A549 (cell line): ENCODE results near the gene MT1A. TPM values are rescaled to one million over a fixed set of nuclear protein-coding genes. Genes with fewer than 3 reads are reported as not detected.

ENCODE experiments used
- ATAC-seq, 2 experiments: fragments of 200-7000 bp in 1 of 2; fragments of >200 bp in 1 of 2; cut with Nextera tagmentation in 1 of 2; cut with Tn5 transposase in 1 of 2; 3 replicates each; pipeline versions ENCODE4 v1.8.0 to v1.9.1; 2018 to 2020; ENCODE audit warnings: mild to moderate bottlenecking in 1 of 2, moderate library complexity in 1 of 2
- CTCF ChIA-PET: fragments of 300-600 bp; sonication (Branson Sonifier 250); formaldehyde crosslinking; extraction: SDS; loops from one replicate; lab custom pipeline; 2021; ENCODE audit warnings: antibody characterized with exemption, inconsistent platforms; lab: Yijun Ruan, JAX
- POLR2A ChIA-PET: fragments of 350-600 bp; formaldehyde crosslinking; extraction: SDS; loops from one replicate; lab custom pipeline; 2021; ENCODE audit warnings: antibody characterized with exemption, inconsistent platforms; lab: Yijun Ruan, JAX
- DNase-seq, 2 experiments: peaks; one replicate each; pipeline versions ENCODE4 v3.0.0 to v3.0.0-alpha.2; 2011 to 2016; ENCODE audit warnings: low read depth in 1 of 2, low spot score in 1 of 2
- FAIRE-seq: peaks from 2 replicates; lab custom pipeline; 2011; peaks lifted over from hg19 to GRCh38; lab: Jason Lieb, UNC
- H3K27ac ChIP-seq, 2 experiments: fragments of >200 bp; sonication (Bioruptor Twin); formaldehyde crosslinking; 3 replicates each; pipeline ENCODE4 v1.5.1; 2016 to 2017
- H3K4me1 ChIP-seq: fragments of >200 bp; sonication (Bioruptor Twin); formaldehyde crosslinking; 3 replicates; pipeline ENCODE4 v1.6.1; 2016
- H3K4me2 ChIP-seq: fragments of >200 bp; sonication (Bioruptor Twin); formaldehyde crosslinking; 3 replicates; pipeline ENCODE4 v1.6.1; 2016
- H3K4me3 ChIP-seq: fragments of >200 bp; sonication (Bioruptor Twin); formaldehyde crosslinking; 3 replicates; pipeline ENCODE4 v1.5.1; 2016
- H3K9me3 ChIP-seq: fragments of >200 bp; sonication (Bioruptor Twin); formaldehyde crosslinking; 3 replicates; pipeline ENCODE4 v1.6.1; 2016
- ATOH8 ChIP-seq: fragments of 250-450 bp; sonication (Bioruptor Pico); IDR thresholded peaks from 2 replicates; pipeline ENCODE4 v1.5.0; 2020; ENCODE audit warnings: low read depth, mild to moderate bottlenecking, moderate library complexity
- CHD4 ChIP-seq: fragments of 200-600 bp; sonication (generic); IDR thresholded peaks from 2 replicates; pipeline ENCODE4 v1.6.1; 2016; ENCODE audit warnings: antibody characterized with exemption, mild to moderate bottlenecking, borderline replicate concordance
- EP300 ChIP-seq, 2 experiments: fragments of >200 bp; sonication (Bioruptor Twin); formaldehyde crosslinking; IDR thresholded peaks; 2 replicates in 1 of 2; 3 replicates in 1 of 2; pipeline ENCODE4 v1.6.1; 2016 to 2017
- FOSL2 ChIP-seq, 2 experiments: fragments of 450-650 bp in 1 of 2; fragments of >200 bp in 1 of 2; sonication (Bioruptor Twin) in 1 of 2; formaldehyde crosslinking; IDR thresholded peaks; 2 replicates each; pipeline versions ENCODE4 v1.5.0 to v1.6.1; 2016 to 2020; ENCODE audit warnings: mild to moderate bottlenecking in 1 of 2, moderate library complexity in 1 of 2
- FOXS1 ChIP-seq: fragments of 250-450 bp; sonication (Bioruptor Pico); IDR thresholded peaks from 2 replicates; pipeline ENCODE4 v1.5.0; 2020; ENCODE audit warnings: mild to moderate bottlenecking, moderate library complexity
- GATA3 ChIP-seq: IDR thresholded peaks from 2 replicates; pipeline ENCODE4 v1.6.1; 2012; ENCODE audit warnings: borderline replicate concordance
- HES2 ChIP-seq: fragments of >200 bp; sonication (Bioruptor Twin); formaldehyde crosslinking; IDR thresholded peaks from 2 replicates; pipeline ENCODE4 v1.6.1; 2016
- HOXA7 ChIP-seq: fragments of 250-450 bp; sonication (Bioruptor Pico); IDR thresholded peaks from 2 replicates; pipeline ENCODE4 v1.5.0; 2020; ENCODE audit warnings: mild to moderate bottlenecking, moderate library complexity
- JUN ChIP-seq, 2 experiments: fragments of >200 bp; sonication (Bioruptor Twin); formaldehyde crosslinking; IDR thresholded peaks; 2 replicates in 1 of 2; 3 replicates in 1 of 2; pipeline ENCODE4 v1.6.1; 2016 to 2017
- JUNB ChIP-seq: fragments of >200 bp; sonication (Bioruptor Twin); formaldehyde crosslinking; IDR thresholded peaks from 2 replicates; pipeline ENCODE4 v1.6.1; 2016
- KDM1A ChIP-seq: fragments of 200-600 bp; sonication (generic); IDR thresholded peaks from 2 replicates; pipeline ENCODE4 v1.6.1; 2016; ENCODE audit warnings: low read depth, mild to moderate bottlenecking
- MAX ChIP-seq: IDR thresholded peaks from 2 replicates; pipeline ENCODE4 v1.6.1; 2012
- MYC ChIP-seq: IDR thresholded peaks from 2 replicates; pipeline ENCODE4 v1.6.1; 2012; ENCODE audit warnings: mild to moderate bottlenecking, inconsistent platforms, low read length, improper control_type of control experiment, borderline replicate concordance
- NFE2L2 ChIP-seq: fragments of 150-350 bp; conservative IDR thresholded peaks from 2 replicates; pipeline ENCODE4 v1.6.1; 2014; ENCODE audit warnings: low read length
- NPAS2 ChIP-seq: fragments of 250-450 bp; sonication (Bioruptor Pico); IDR thresholded peaks from 2 replicates; pipeline ENCODE4 v1.8.0; 2022; ENCODE audit warnings: mild to moderate bottlenecking, moderate library complexity, borderline replicate concordance
- POLR2AphosphoS2 ChIP-seq: conservative IDR thresholded peaks from 2 replicates; pipeline ENCODE4 v1.6.1; 2012; ENCODE audit warnings: low read length, improper control_type of control experiment, inconsistent platforms
- RARB ChIP-seq: fragments of 250-450 bp; sonication (Bioruptor Pico); IDR thresholded peaks from 2 replicates; pipeline ENCODE4 v1.8.0; 2021; ENCODE audit warnings: mild to moderate bottlenecking, moderate library complexity
- SMC3 ChIP-seq: fragments of >200 bp; sonication (Bioruptor Twin); formaldehyde crosslinking; IDR thresholded peaks from 3 replicates; pipeline ENCODE4 v1.6.1; 2018; ENCODE audit warnings: inconsistent platforms
- ZSCAN20 ChIP-seq: fragments of 250-450 bp; sonication (Bioruptor Pico); IDR thresholded peaks from 2 replicates; pipeline ENCODE4 v1.8.0; 2022; ENCODE audit warnings: mild to moderate bottlenecking, moderate library complexity
- WGBS: methylation state at CpG from one replicate; pipeline ENCODE4 v1.1.6; 2017; ENCODE audit errors: missing lambda C conversion rate; 5-methylcytosine and 5-hydroxymethylcytosine counted together
- polyA plus RNA-seq, 4 experiments: library from polyadenylated mRNA; depleted of rRNA in 3 of 4; stranded (reverse); fragments of >200 nt; fragmentation: RNase III in 1 of 4; extraction: RNeasy Plus Mini Kit Qiagen cat#74134 plus additional on column Dnase treatment in 1 of 4; gene quantifications; 2 replicates in 3 of 4; 3 replicates in 1 of 4; pipeline ENCODE4 v1.2.3, GENCODE V29; 2011 to 2017

Gene MT1A
- polyA plus RNA-seq, 2 of the 4 experiments (the other 2 are of a cell fraction) = 5.3 to 12.8 TPM

GRCh38 chr16:56605475-56605874 lies 33.0 kb upstream of the MT1A start:
- WGBS = 100% methylated on average over 1 of the region's 1 CpG
- peaks cover 47% of the 10 kb centered on the region for H3K4me1 ChIP-seq
- TF ChIP-seq FOXS1 (CRISPR knock-in tag) (no peak), HES2 (no peak), MAX (no peak), POLR2AphosphoS2 (no peak), RARB (CRISPR knock-in tag) (no peak), ATOH8 (CRISPR knock-in tag) (no peak), GATA3 (no peak), CHD4 (no peak), SMC3 (no peak)
- DNase-seq = no peak
- peak overlapping the region; percentile 81 for H3K4me2 ChIP-seq
- H3K4me3 ChIP-seq = no peak overlapping the region
- ChIA-PET CTCF (interaction anchor here (1.1 to 19.7 kb wide), 10 partner anchors 11 to 97 kb away, joined by 3 to 340 read pairs (median 6); partner anchors contain the start of genes MT1A, MT1B and MT1F), POLR2A (interaction anchor here (0.9 to 10.8 kb wide), 4 partner anchors 38 to 154 kb away, joined by 3 to 185 read pairs (median 4); partner anchors contain the start of genes MT1X, NUDT21 and OGFOD1)
- H3K9me3 ChIP-seq = no peaks in the 10 kb centered on the region
- FAIRE-seq = no peak
- no peak for ATAC-seq
- peak overlapping the region; percentile 93 to 96 for H3K27ac ChIP-seq

- no peak for FAIRE-seq
- H3K4me1 ChIP-seq = peaks cover 53% of the 10 kb centered on the region
- TF ChIP-seq NFE2L2 (0 out of 2 replicates have a peak, but pooled peaks have one; percentile 18), ATOH8 (CRISPR knock-in tag) (0 out of 2 replicates have a peak, but pooled peaks have one; percentile 23), EP300 (IDR thresholded peaks at IDR 0.05) (no peak), ZSCAN20 (CRISPR knock-in tag) (no peak), FOSL2 (IDR thresholded peaks at IDR 0.05) (peak; percentile 59; the same call in 1 of the 2 replicates), FOSL2 (CRISPR knock-in tag; IDR thresholded peaks at IDR 0.05) (peak; percentile 93), JUN (IDR thresholded peaks at IDR 0.05) (0 out of 5 replicates have a peak, but pooled peaks of 1 of the 2 experiments have one; percentile 1), JUNB (no peak), RARB (CRISPR knock-in tag) (no peak), MYC (no peak), KDM1A (no peak), HOXA7 (no peak), NPAS2 (CRISPR knock-in tag) (no peak), MAX (peak; percentile 6; the same call in 1 of the 2 replicates)
- POLR2A ChIA-PET = interaction anchor here (0.8 to 10.8 kb wide), 7 partner anchors 9 to 155 kb away, joined by 3 to 185 read pairs (median 4); partner anchors contain the start of genes MT1F, MT1X, NUDT21 and OGFOD1
- 17% methylated on average over 3 of the region's 3 CpGs for WGBS
- DNase-seq = peak; percentile 51 to 78
- H3K4me2 ChIP-seq = peak overlapping the region; percentile 81
- H3K27ac ChIP-seq = peak overlapping the region; percentile 93 to 96
- peak; percentile 17 to 36; a peak in 5 of 6 replicates for ATAC-seq
- CTCF ChIA-PET = interaction anchor here (0.7 to 19.7 kb wide), 9 partner anchors 11 to 96 kb away, joined by 3 to 340 read pairs (median 4); partner anchors contain the start of genes MT1A, MT1B and MT1F
- no peak overlapping the region for H3K4me3 ChIP-seq
- H3K9me3 ChIP-seq = no peaks in the 10 kb centered on the region
These were observed 32.4 kb upstream of the MT1A start for GRCh38 chr16:56606071-56606475.
